GM19372 (cell line): ENCODE data around the gene FBXL13.
"Not testable (repeated sequence)": the region's sequence is repeated elsewhere in the genome, so short reads cannot be mapped to it uniquely, and the experiment has no call there.

Experiments used
- ATAC-seq: cut with Tn5 transposase; IDR thresholded peaks from one replicate; pipeline ENCODE4 v1.9.1; 2021; ENCODE audit warnings: mild to moderate bottlenecking, low read depth, moderate library complexity; ENCODE audit not compliant: unreplicated experiment

The FBXL13 gene

GRCh38 chr7:102988631-102989560, 85.7 kb downstream of the FBXL13 start:
- ATAC-seq: no peak

GRCh38 chr7:102988088-102988487, 86.5 kb downstream of the FBXL13 start:
- ATAC-seq: no peak

- no peak for ATAC-seq
These were observed 89.3 kb downstream of the FBXL13 start for GRCh38 chr7:102985176-102985783.

- no peak for ATAC-seq
These were observed 91.0 kb downstream of the FBXL13 start for GRCh38 chr7:102983602-102984001.

- ATAC-seq: no peak
These were observed 92.4 kb downstream of the FBXL13 start for GRCh38 chr7:102982235-102982634.

GRCh38 chr7:102981451-102981850, 93.1 kb downstream of the FBXL13 start:
- no peak for ATAC-seq

GRCh38 chr7:102979670-102980069, 94.9 kb downstream of the FBXL13 start:
- no peak for ATAC-seq

- no peak for ATAC-seq
These were observed 96.3 kb downstream of the FBXL13 start for GRCh38 chr7:102978284-102978683.

- not testable (repeated sequence) for ATAC-seq
These were observed 97.0 kb downstream of the FBXL13 start for GRCh38 chr7:102977586-102977985.

- ATAC-seq: no peak
These were observed 98.1 kb downstream of the FBXL13 start for GRCh38 chr7:102976493-102976892.

- no peak for ATAC-seq
These were observed 98.7 kb downstream of the FBXL13 start for GRCh38 chr7:102975854-102976253.

- no peak for ATAC-seq
These were observed 100.0 kb downstream of the FBXL13 start for GRCh38 chr7:102974366-102975236.

- ATAC-seq: no peak
These were observed 101.3 kb downstream of the FBXL13 start for GRCh38 chr7:102973096-102973802.

GRCh38 chr7:102967798-102968197, 106.8 kb downstream of the FBXL13 start:
- no peak for ATAC-seq

GRCh38 chr7:102966465-102966864, 108.1 kb downstream of the FBXL13 start:
- no peak for ATAC-seq

- not testable (repeated sequence) for ATAC-seq
These were observed 112.6 kb downstream of the FBXL13 start for GRCh38 chr7:102961993-102962392.

GRCh38 chr7:102958004-102958403, 116.6 kb downstream of the FBXL13 start:
- ATAC-seq: not testable (repeated sequence)

GRCh38 chr7:102954359-102954758, 120.2 kb downstream of the FBXL13 start:
- not testable (repeated sequence) for ATAC-seq

- no peak for ATAC-seq
These were observed 121.2 kb downstream of the FBXL13 start for GRCh38 chr7:102953406-102953805.

- ATAC-seq: no peak
These were observed 122.8 kb downstream of the FBXL13 start for GRCh38 chr7:102951839-102952238.
